GM23338 (cell line): Measurements from ENCODE around the gene TMEM209. TPM values are rescaled to one million over a fixed set of nuclear protein-coding genes. Genes with fewer than 3 reads are reported as not detected.
"Not testable (repeated sequence)": the region's sequence is repeated elsewhere in the genome, so short reads cannot be mapped to it uniquely, and the experiment has no call there.

Experiments
- ATAC-seq: fragments of 200-7000 bp; cut with Tn5 transposase; 3 replicates; pipeline ENCODE4 v1.9.1; 2020
- DNase-seq: peaks from one replicate; pipeline ENCODE4 v3.0.0-alpha.2; 2015; ENCODE audit warnings: low spot score
- H2AFZ ChIP-seq: fragments of 200-600 bp; sonication (generic); 2 replicates; pipeline ENCODE4 v1.8.0; 2016; ENCODE audit warnings: antibody characterized with exemption, mild to moderate bottlenecking, moderate library complexity
- H3F3A ChIP-seq: fragments of 200-600 bp; sonication (generic); replicated peaks from 2 replicates; pipeline ENCODE4 v1.8.0; 2017; ENCODE audit warnings: antibody characterized with exemption, mixed run types, low read depth
- H3K27ac ChIP-seq: fragments of 200-600 bp; sonication (generic); 2 replicates; pipeline ENCODE4 v1.6.1; 2016; ENCODE audit warnings: low read depth
- H3K27me3 ChIP-seq: fragments of 200-600 bp; sonication (generic); 2 replicates; pipeline ENCODE4 v1.8.0; 2016; ENCODE audit warnings: mild to moderate bottlenecking, mixed run types, moderate library complexity; ENCODE audit not compliant: insufficient read depth
- H3K36me3 ChIP-seq: fragments of 200-600 bp; sonication (generic); 2 replicates; pipeline ENCODE4 v1.8.0; 2016; ENCODE audit warnings: mild to moderate bottlenecking; ENCODE audit not compliant: insufficient read depth
- H3K4me1 ChIP-seq: fragments of 200-600 bp; sonication (generic); 2 replicates; pipeline ENCODE4 v1.8.0; 2016; ENCODE audit warnings: mild to moderate bottlenecking, moderate library complexity; ENCODE audit not compliant: insufficient read depth
- H3K4me2 ChIP-seq: fragments of 200-600 bp; sonication (generic); 2 replicates; pipeline ENCODE4 v1.7.1; 2017; ENCODE audit warnings: mixed run types
- H3K4me3 ChIP-seq: fragments of 200-600 bp; sonication (generic); 2 replicates; pipeline ENCODE4 v1.6.1; 2016; ENCODE audit warnings: mixed run types
- H3K79me2 ChIP-seq: fragments of 200-600 bp; sonication (generic); replicated peaks from 2 replicates; pipeline ENCODE4 v1.8.0; 2017; ENCODE audit warnings: mild to moderate bottlenecking; ENCODE audit not compliant: insufficient read depth
- H3K9me2 ChIP-seq: fragments of 200-600 bp; sonication (generic); 2 replicates; pipeline ENCODE4 v1.8.0; 2017; ENCODE audit not compliant: insufficient read depth
- H4K20me1 ChIP-seq: fragments of 200-600 bp; sonication (generic); replicated peaks from 2 replicates; pipeline ENCODE4 v1.8.0; 2017; ENCODE audit warnings: mild to moderate bottlenecking; ENCODE audit not compliant: insufficient read depth
- H3K27ac Mint-ChIP-seq: 2 replicates; pipeline ENCODE4 v1.8.0; 2020; ENCODE audit warnings: inconsistent platforms, mild to moderate bottlenecking, moderate library complexity, mixed read lengths
- H3K27me3 Mint-ChIP-seq: 3 replicates; pipeline ENCODE4 v1.8.0; 2022; ENCODE audit warnings: low read depth, mild to moderate bottlenecking, moderate library complexity, mixed read lengths, inconsistent platforms; ENCODE audit not compliant: insufficient read depth, poor library complexity
- H3K36me3 Mint-ChIP-seq: 3 replicates; pipeline ENCODE4 v1.8.0; 2021; ENCODE audit warnings: low read depth, mild to moderate bottlenecking, inconsistent platforms, moderate library complexity, mixed read lengths
- H3K4me1 Mint-ChIP-seq: 3 replicates; pipeline ENCODE4 v1.8.0; 2020; ENCODE audit warnings: mild to moderate bottlenecking, inconsistent platforms, mixed read lengths
- H3K4me3 Mint-ChIP-seq: 3 replicates; pipeline ENCODE4 v1.8.0; 2021; ENCODE audit warnings: moderate library complexity, mild to moderate bottlenecking, inconsistent platforms, mixed read lengths
- H3K9me3 Mint-ChIP-seq: 3 replicates; pipeline ENCODE4 v1.8.0; 2020; ENCODE audit warnings: moderate library complexity, mild to moderate bottlenecking, inconsistent platforms, mixed read lengths
- JUNB ChIP-seq: IDR thresholded peaks from one replicate; pipeline ENCODE4 v1.6.1; 2016; ENCODE audit warnings: antibody characterized with exemption; ENCODE audit not compliant: unreplicated experiment
- NANOG ChIP-seq: IDR thresholded peaks from 2 replicates; pipeline ENCODE4 v1.6.1; 2016; ENCODE audit warnings: antibody characterized with exemption, borderline replicate concordance
- ZNF114 ChIP-seq: fragments of 250-450 bp; sonication (Bioruptor Pico); IDR thresholded peaks from 2 replicates; pipeline ENCODE4 v1.5.0; 2020; ENCODE audit warnings: mild to moderate bottlenecking, moderate library complexity
- ZNF331 ChIP-seq: fragments of 250-450 bp; sonication (Bioruptor Pico); IDR thresholded peaks from 2 replicates; pipeline ENCODE4 v1.5.0; 2020; ENCODE audit warnings: low read depth, mild to moderate bottlenecking, moderate library complexity
- polyA plus RNA-seq: library from polyadenylated mRNA; unstranded; fragments of >200 nt; fragmentation: Nextera tagmentation; extraction: Ambion mirVana; gene quantifications from 2 replicates; pipeline ENCODE4 v1.2.1, GENCODE V29; 2016
- total RNA-seq: library from RNA; depleted of rRNA; stranded (reverse); fragments of >200 nt; shearing (Covaris generic); gene quantifications from 2 replicates; pipeline ENCODE4 v1.2.3, GENCODE V29; 2014
- TF ChIP-seq, protein P1 (sequence below): IDR thresholded peaks from one replicate; pipeline ENCODE4 v1.6.1; 2018; ENCODE audit warnings: antibody characterized with exemption; ENCODE audit not compliant: unreplicated experiment
- TF ChIP-seq, protein P2 (sequence below): IDR thresholded peaks from 2 replicates; pipeline ENCODE4 v1.6.1; 2016; ENCODE audit warnings: antibody characterized with exemption

The TMEM209 gene
- total and polyA plus RNA-seq, 2 experiments from 2014 or later = 18.6 to 26.2 TPM

DNA sequence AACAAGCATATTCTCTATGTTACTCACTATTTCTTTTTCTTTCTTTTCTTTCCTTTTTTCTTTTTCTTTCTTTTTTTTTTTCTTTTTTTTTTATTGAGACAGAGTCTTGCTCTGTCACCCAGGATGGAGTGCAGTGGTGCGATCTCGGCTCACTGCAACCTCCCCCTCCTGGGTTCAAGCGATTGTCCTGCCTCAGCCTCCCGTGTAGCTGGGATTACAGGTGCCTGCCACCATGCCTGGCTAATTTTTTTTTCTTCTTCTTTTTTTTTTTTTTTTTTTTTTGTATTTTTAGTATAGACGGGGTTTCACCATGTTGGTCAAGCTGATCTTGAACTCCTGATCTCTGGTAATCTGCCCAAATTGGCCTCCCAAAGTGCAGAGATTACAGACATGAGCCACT, 59.1 kb downstream of the TMEM209 start:
- not testable (repeated sequence) for H3F3A ChIP-seq, H3K79me2 ChIP-seq, H3K4me3 Mint-ChIP-seq, H3K9me2 ChIP-seq, H3K4me1 ChIP-seq, H3K27ac Mint-ChIP-seq, H4K20me1 ChIP-seq, H3K36me3 ChIP-seq, H3K9me3 Mint-ChIP-seq, H2AFZ ChIP-seq, H3K27me3 ChIP-seq, ATAC-seq, H3K4me3 ChIP-seq, H3K36me3 Mint-ChIP-seq, H3K4me2 ChIP-seq, H3K27ac ChIP-seq, DNase-seq
- H3K4me1 Mint-ChIP-seq = peaks cover 23% of the 10 kb centered on the region
- H3K27me3 Mint-ChIP-seq = peaks cover 18% of the 10 kb centered on the region

DNA sequence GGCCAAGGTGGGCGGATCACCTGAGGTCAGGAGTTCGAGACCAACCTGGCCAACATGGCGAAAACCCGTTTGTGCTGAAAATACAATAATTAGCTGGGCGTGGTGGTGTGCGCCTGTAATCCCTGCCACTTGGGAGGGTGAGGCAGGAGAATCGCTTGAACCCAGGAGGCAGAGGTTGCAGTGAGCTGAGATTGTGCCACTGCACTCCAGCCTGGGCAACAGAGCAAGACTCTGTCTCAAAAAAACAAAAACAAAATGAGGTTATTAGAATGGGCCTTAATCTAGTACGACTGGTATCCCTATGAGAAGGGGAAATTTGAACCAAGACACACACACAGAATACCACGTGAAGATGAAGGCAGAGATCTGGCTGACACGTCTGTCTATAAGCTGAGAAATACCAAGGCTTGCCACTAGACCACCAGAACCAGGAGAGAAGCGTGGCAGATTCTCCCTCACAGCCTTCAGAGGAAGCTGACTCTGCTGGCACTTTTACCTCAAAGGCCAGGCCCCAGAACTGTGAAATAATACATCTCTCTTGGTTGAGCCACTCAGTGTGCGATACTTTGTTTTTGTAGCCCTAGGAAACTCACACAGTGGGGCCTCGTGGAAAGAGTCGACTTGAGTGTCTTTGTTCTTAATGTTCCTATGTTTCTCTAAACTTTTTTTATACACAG, 59.6 kb downstream of the TMEM209 start:
- Histone ChIP-seq H3K4me1 (no peaks in the 10 kb centered on the region), H3F3A (no peaks in the 10 kb centered on the region), H3K4me3 (no peak overlapping the region), H3K79me2 (no peaks in the 10 kb centered on the region), H3K27me3 (peaks cover 5% of the 10 kb centered on the region), H2AFZ (no peak overlapping the region), H3K9me2 (no peaks in the 10 kb centered on the region), H3K36me3 (no peaks in the 10 kb centered on the region), H3K4me2 (no peak overlapping the region), H3K27ac (no peak overlapping the region), H4K20me1 (no peaks in the 10 kb centered on the region)
- Mint-ChIP-seq H3K27me3 (peaks cover 21% of the 10 kb centered on the region), H3K4me3 (no peak overlapping the region), H3K36me3 (no peaks in the 10 kb centered on the region), H3K9me3 (no peaks in the 10 kb centered on the region), H3K4me1 (peaks cover 25% of the 10 kb centered on the region), H3K27ac (no peak overlapping the region; the same call in 1 of the 2 replicates)
- DNase-seq = no peak
- ATAC-seq = no peak
- TF ChIP-seq ZNF114 (CRISPR knock-in tag) (no peak), NANOG (no peak), ZNF331 (CRISPR knock-in tag) (no peak)

DNA sequence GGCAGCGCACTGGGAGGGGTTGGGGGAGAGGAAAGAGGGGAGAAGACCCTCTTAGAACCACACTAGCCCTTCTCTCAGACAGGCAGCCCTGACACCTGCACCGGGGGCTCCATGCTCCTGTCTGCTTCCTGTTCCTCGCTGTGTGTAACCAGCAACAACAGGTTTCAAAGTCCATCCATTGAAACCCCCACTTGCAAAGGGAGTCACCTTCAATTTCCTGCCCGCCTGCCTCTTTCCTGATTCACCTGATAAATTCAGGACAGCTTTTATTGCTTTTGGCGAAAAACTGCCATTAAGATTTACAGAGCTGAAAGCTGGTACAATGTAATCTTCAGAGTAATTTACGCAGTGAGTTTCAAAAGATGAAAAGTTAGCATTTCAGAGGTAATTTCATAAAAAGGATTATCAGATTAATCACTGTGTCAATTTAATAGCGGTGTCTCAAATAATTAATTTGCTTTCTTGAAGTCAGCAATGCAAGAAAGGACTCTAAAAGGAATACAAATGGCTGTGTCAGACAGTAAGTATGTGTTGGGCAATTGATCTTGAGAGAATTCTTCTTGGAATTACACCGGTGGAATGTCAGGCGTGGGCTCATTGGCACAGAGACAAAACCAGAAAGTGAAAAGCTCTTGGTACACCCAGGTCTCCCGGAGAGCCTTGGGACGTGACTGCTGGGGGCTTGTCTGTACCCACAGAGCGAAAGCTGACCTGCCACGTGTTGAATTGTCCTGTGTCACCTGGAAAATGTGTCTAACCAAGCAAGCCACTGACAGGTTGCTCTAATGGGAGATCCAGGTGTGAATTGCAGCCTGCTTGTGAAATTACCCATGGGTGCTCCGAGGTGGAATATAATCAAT, 60.7 kb downstream of the TMEM209 start:
- H3K4me1 ChIP-seq = peaks cover 5% of the 10 kb centered on the region; the same call in 1 of the 2 replicates
- H3K36me3 ChIP-seq = no peaks in the 10 kb centered on the region
- no peak overlapping the region for H3K4me3 ChIP-seq
- DNase-seq (no peak), ATAC-seq (no peak)
- H3K4me1 Mint-ChIP-seq = peaks cover 28% of the 10 kb centered on the region
- no peak overlapping the region for H3K4me2 ChIP-seq
- H3K9me2 ChIP-seq = no peaks in the 10 kb centered on the region
- H3K4me3 Mint-ChIP-seq = no peak overlapping the region
- no peak overlapping the region for H2AFZ ChIP-seq
- H3K27me3 Mint-ChIP-seq = peaks cover 19% of the 10 kb centered on the region
- no peaks in the 10 kb centered on the region for H4K20me1 ChIP-seq
- H3K9me3 Mint-ChIP-seq = no peaks in the 10 kb centered on the region
- H3K79me2 ChIP-seq = no peaks in the 10 kb centered on the region
- H3K27ac ChIP-seq = no peak overlapping the region
- H3K27me3 ChIP-seq = peaks cover 15% of the 10 kb centered on the region
- no peaks in the 10 kb centered on the region for H3K36me3 Mint-ChIP-seq
- peak overlapping the region; percentile 62; the same call in 1 of the 2 replicates for H3K27ac Mint-ChIP-seq
- 0 out of 2 replicates have a peak, but pooled peaks cover 3% of the 10 kb centered on the region for H3F3A ChIP-seq
- TF ChIP-seq JUNB (no peak), ZNF331 (CRISPR knock-in tag) (no peak)
- TF ChIP-seq, protein P1, sequence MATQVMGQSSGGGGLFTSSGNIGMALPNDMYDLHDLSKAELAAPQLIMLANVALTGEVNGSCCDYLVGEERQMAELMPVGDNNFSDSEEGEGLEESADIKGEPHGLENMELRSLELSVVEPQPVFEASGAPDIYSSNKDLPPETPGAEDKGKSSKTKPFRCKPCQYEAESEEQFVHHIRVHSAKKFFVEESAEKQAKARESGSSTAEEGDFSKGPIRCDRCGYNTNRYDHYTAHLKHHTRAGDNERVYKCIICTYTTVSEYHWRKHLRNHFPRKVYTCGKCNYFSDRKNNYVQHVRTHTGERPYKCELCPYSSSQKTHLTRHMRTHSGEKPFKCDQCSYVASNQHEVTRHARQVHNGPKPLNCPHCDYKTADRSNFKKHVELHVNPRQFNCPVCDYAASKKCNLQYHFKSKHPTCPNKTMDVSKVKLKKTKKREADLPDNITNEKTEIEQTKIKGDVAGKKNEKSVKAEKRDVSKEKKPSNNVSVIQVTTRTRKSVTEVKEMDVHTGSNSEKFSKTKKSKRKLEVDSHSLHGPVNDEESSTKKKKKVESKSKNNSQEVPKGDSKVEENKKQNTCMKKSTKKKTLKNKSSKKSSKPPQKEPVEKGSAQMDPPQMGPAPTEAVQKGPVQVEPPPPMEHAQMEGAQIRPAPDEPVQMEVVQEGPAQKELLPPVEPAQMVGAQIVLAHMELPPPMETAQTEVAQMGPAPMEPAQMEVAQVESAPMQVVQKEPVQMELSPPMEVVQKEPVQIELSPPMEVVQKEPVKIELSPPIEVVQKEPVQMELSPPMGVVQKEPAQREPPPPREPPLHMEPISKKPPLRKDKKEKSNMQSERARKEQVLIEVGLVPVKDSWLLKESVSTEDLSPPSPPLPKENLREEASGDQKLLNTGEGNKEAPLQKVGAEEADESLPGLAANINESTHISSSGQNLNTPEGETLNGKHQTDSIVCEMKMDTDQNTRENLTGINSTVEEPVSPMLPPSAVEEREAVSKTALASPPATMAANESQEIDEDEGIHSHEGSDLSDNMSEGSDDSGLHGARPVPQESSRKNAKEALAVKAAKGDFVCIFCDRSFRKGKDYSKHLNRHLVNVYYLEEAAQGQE = no peak
- TF ChIP-seq, protein P2, sequence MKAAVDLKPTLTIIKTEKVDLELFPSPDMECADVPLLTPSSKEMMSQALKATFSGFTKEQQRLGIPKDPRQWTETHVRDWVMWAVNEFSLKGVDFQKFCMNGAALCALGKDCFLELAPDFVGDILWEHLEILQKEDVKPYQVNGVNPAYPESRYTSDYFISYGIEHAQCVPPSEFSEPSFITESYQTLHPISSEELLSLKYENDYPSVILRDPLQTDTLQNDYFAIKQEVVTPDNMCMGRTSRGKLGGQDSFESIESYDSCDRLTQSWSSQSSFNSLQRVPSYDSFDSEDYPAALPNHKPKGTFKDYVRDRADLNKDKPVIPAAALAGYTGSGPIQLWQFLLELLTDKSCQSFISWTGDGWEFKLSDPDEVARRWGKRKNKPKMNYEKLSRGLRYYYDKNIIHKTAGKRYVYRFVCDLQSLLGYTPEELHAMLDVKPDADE = no peak
